Keratinocyte (primary cell): Measurements from ENCODE around the gene PKHD1. TPM values are rescaled to one million over a fixed set of nuclear protein-coding genes. Genes with fewer than 3 reads are reported as not detected.

Source experiments
- DNase-seq: peaks from one replicate; pipeline ENCODE4 v3.0.0-alpha.2; 2011; ENCODE audit warnings: low read depth, missing footprints, low spot score
- FAIRE-seq: peaks from 2 replicates; lab custom pipeline; 2011; peaks lifted over from hg19 to GRCh38; lab: Jason Lieb, UNC
- H2AFZ ChIP-seq: 2 replicates; pipeline ENCODE4 v1.6.0; 2012; ENCODE audit warnings: low read length, control low read depth, inconsistent platforms; ENCODE audit not compliant: control insufficient read depth
- H3K27ac ChIP-seq: 2 replicates; pipeline ENCODE4 v1.5.1; 2011; ENCODE audit warnings: low read length; ENCODE audit not compliant: control insufficient read depth, insufficient read depth
- H3K27me3 ChIP-seq: 3 replicates; pipeline ENCODE4 v1.6.0; 2011; ENCODE audit warnings: low read length; ENCODE audit not compliant: control insufficient read depth, insufficient read depth; ENCODE audit errors: extremely low read depth
- H3K36me3 ChIP-seq, 2 experiments: 2 replicates in 1 of 2; 3 replicates in 1 of 2; pipeline ENCODE4 v1.5.1; 2011; ENCODE audit warnings: low read length in 2 of 2, mild to moderate bottlenecking in 1 of 2; ENCODE audit not compliant: control insufficient read depth in 2 of 2, insufficient read depth in 2 of 2; ENCODE audit errors: extremely low read depth in 1 of 2
- H3K4me1 ChIP-seq: 3 replicates; pipeline ENCODE4 v1.5.1; 2011; ENCODE audit warnings: low read length; ENCODE audit not compliant: control insufficient read depth, insufficient read depth; ENCODE audit errors: extremely low read depth
- H3K4me2 ChIP-seq: 3 replicates; pipeline ENCODE4 v1.6.0; 2011; ENCODE audit warnings: low read depth, low read length; ENCODE audit not compliant: control insufficient read depth, insufficient read depth; ENCODE audit errors: extremely low read depth
- H3K4me3 ChIP-seq, 3 experiments: fragments of 200-600 bp in 1 of 3; sonication (generic) in 1 of 3; 2 replicates in 2 of 3; 3 replicates in 1 of 3; pipeline ENCODE4 v1.5.1; 2011 to 2016; ENCODE audit warnings: low read length in 3 of 3, mild to moderate bottlenecking in 3 of 3, control low read depth in 2 of 3, inconsistent platforms in 1 of 3, low read depth in 1 of 3, mixed read lengths in 1 of 3, mixed run types in 1 of 3, moderate library complexity in 1 of 3; ENCODE audit not compliant: control insufficient read depth in 2 of 3, insufficient read depth in 2 of 3; ENCODE audit errors: extremely low read depth in 1 of 3
- H3K79me2 ChIP-seq: 2 replicates; pipeline ENCODE4 v1.6.0; 2012; ENCODE audit warnings: low read length; ENCODE audit not compliant: control insufficient read depth, insufficient read depth
- H3K9ac ChIP-seq: 3 replicates; pipeline ENCODE4 v1.6.0; 2011; ENCODE audit warnings: low read length; ENCODE audit not compliant: control insufficient read depth, insufficient read depth; ENCODE audit errors: extremely low read depth
- H3K9me1 ChIP-seq: 3 replicates; pipeline ENCODE4 v1.6.0; 2011; ENCODE audit warnings: low read length; ENCODE audit not compliant: control insufficient read depth, insufficient read depth; ENCODE audit errors: extremely low read depth
- H3K9me3 ChIP-seq: 2 replicates; pipeline ENCODE4 v1.5.1; 2012; ENCODE audit warnings: low read depth, low read length; ENCODE audit not compliant: control insufficient read depth
- H4K20me1 ChIP-seq: 3 replicates; pipeline ENCODE4 v1.6.0; 2011; ENCODE audit warnings: low read length; ENCODE audit not compliant: control insufficient read depth, insufficient read depth; ENCODE audit errors: extremely low read depth
- EZH2 ChIP-seq: IDR thresholded peaks from one replicate; pipeline ENCODE4 v1.6.1; 2012; ENCODE audit warnings: inconsistent platforms, mild to moderate bottlenecking, low read length, moderate library complexity
- dilution Hi-C: fragments of 300-500 bp; cut with MboI; formaldehyde crosslinking; loops from one replicate; pipeline ENCODE4 v1.7.0; 2020; ENCODE audit warnings: low sequenced_read_pairs; ENCODE audit not compliant: extremely low pct_ligation_motif_present
- polyA plus RNA-seq, 5 experiments: library from polyadenylated mRNA; depleted of rRNA in 3 of 5; stranded (reverse) in 3 of 5; stranded (forward) in 1 of 5; unstranded in 1 of 5; fragments of >200 nt; gene quantifications; 1 replicate in 1 of 5; 2 replicates in 3 of 5; 3 replicates in 1 of 5; pipeline versions ENCODE4 v1.2.1 to v1.2.3, GENCODE V29; 2011 to 2012; ENCODE audit warnings: missing spikeins in 2 of 5, low read depth in 1 of 5, low replicate concordance in 1 of 5
- TF ChIP-seq, protein P1 (sequence below), 3 experiments: IDR thresholded peaks in 1 of 3; conservative IDR thresholded peaks in 1 of 3; optimal IDR thresholded peaks in 1 of 3; 2 replicates in 2 of 3; 3 replicates in 1 of 3; pipeline versions ENCODE3 to v1.5.1; 2011; ENCODE audit warnings: low read length in 3 of 3, mild to moderate bottlenecking in 3 of 3, moderate library complexity in 2 of 3, control low read depth in 1 of 3, inconsistent platforms in 1 of 3; ENCODE audit not compliant: insufficient read depth in 2 of 3; ENCODE audit errors: extremely low read depth in 1 of 3

Gene PKHD1
- polyA plus RNA-seq, 1 donor (not counting 4 experiments of a cell fraction or from before 2014, with no cell fraction given) = under 0.01 TPM

DNA sequence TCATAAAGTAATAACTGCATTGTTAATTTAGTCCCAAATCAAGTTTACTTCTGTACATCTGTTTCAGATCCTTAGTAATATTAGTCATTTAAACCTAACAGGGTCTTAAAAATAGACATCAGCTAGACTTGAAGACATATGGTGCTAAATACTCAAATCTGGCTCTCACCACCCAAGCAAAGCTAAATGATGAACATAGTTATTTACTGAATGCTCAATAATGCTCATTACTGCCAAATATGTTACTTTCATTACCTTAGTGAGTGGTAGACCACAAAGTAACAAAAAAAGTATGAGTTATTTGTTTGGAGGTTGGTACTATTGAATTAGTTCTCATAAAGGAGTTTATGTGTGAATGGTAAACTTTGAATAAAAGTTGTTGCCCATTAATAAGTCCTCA is 502.1 kb downstream of the PKHD1 start:
- no peaks in the 10 kb centered on the region for H3K9me1 ChIP-seq
- no peaks in the 10 kb centered on the region for H3K4me1 ChIP-seq
- no peaks in the 10 kb centered on the region for H3K36me3 ChIP-seq
- no peaks in the 10 kb centered on the region for H3K27me3 ChIP-seq
- TF ChIP-seq, protein P1, sequence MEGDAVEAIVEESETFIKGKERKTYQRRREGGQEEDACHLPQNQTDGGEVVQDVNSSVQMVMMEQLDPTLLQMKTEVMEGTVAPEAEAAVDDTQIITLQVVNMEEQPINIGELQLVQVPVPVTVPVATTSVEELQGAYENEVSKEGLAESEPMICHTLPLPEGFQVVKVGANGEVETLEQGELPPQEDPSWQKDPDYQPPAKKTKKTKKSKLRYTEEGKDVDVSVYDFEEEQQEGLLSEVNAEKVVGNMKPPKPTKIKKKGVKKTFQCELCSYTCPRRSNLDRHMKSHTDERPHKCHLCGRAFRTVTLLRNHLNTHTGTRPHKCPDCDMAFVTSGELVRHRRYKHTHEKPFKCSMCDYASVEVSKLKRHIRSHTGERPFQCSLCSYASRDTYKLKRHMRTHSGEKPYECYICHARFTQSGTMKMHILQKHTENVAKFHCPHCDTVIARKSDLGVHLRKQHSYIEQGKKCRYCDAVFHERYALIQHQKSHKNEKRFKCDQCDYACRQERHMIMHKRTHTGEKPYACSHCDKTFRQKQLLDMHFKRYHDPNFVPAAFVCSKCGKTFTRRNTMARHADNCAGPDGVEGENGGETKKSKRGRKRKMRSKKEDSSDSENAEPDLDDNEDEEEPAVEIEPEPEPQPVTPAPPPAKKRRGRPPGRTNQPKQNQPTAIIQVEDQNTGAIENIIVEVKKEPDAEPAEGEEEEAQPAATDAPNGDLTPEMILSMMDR (optimal IDR thresholded peaks at IDR 0.05 in 1 of 3, IDR thresholded peaks at IDR 0.05 in 1 of 3, conservative IDR thresholded peaks at IDR 0.05 in 1 of 3; ENCODE audit: extremely low read depth in 1 of 3, insufficient read depth in 2 of 3, low read length in 3 of 3) = no peak
- no peak for TF ChIP-seq EZH2
- H3K4me2 ChIP-seq = no peak overlapping the region
- FAIRE-seq = no peak
- no peak overlapping the region for H3K4me3 ChIP-seq
- H3K9ac ChIP-seq = no peak overlapping the region
- H2AFZ ChIP-seq = no peak overlapping the region
- dilution Hi-C loops = no loop called here
- no peaks in the 10 kb centered on the region for H4K20me1 ChIP-seq
- DNase-seq = no peak
- H3K9me3 ChIP-seq = no peaks in the 10 kb centered on the region
- no peaks in the 10 kb centered on the region for H3K79me2 ChIP-seq
- H3K27ac ChIP-seq = no peak overlapping the region

DNA sequence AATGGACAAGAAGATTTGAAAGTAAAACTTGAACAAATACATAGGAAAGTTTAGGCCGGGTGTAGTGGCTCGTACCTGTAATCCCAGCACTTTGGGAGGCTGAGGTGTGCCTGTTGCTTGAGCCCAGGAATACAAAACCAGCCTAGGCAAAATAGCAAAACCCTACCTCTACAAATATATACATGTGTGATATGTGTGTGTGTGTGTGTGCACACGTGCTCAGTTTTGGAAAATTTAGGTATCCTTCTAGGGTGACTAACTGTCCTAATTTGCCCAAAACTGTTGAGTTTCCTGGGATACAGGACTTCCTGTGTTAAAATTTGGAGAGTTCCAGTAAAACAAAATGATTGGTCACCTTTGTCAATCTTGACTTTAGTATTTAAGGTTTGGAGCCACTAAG is 503.2 kb downstream of the PKHD1 start:
- dilution Hi-C loops = no loop called here
- H3K27ac ChIP-seq = no peak overlapping the region
- DNase-seq = no peak
- FAIRE-seq = no peak
- H3K4me3 ChIP-seq = no peak overlapping the region
- H3K4me1 ChIP-seq = no peaks in the 10 kb centered on the region
- no peaks in the 10 kb centered on the region for H3K27me3 ChIP-seq
- H3K9ac ChIP-seq = no peak overlapping the region
- no peaks in the 10 kb centered on the region for H3K36me3 ChIP-seq
- TF ChIP-seq, protein P1 (optimal IDR thresholded peaks at IDR 0.05 in 1 of 3, IDR thresholded peaks at IDR 0.05 in 1 of 3, conservative IDR thresholded peaks at IDR 0.05 in 1 of 3; ENCODE audit: extremely low read depth in 1 of 3, insufficient read depth in 2 of 3, low read length in 3 of 3) = no peak
- no peak for TF ChIP-seq EZH2
- H3K4me2 ChIP-seq = no peak overlapping the region
- no peaks in the 10 kb centered on the region for H3K9me1 ChIP-seq
- no peak overlapping the region for H2AFZ ChIP-seq
- no peaks in the 10 kb centered on the region for H3K9me3 ChIP-seq
- no peaks in the 10 kb centered on the region for H3K79me2 ChIP-seq
- H4K20me1 ChIP-seq = no peaks in the 10 kb centered on the region
